GM13976 (cell line): ENCODE data around the gene PRRX2.

ENCODE experiments used
- DNase-seq: peaks from one replicate; pipeline ENCODE4 v3.0.0; 2012; ENCODE audit warnings: low spot score
- in situ Hi-C: fragments of 300-500 bp; cut with MboI; formaldehyde crosslinking; loops from one replicate; pipeline ENCODE4 v1.12.0; 2022; ENCODE audit warnings: low sequenced_read_pairs, mixed read lengths, inconsistent platforms; ENCODE audit not compliant: unreplicated experiment
- TF ChIP-seq, protein P1 (sequence below): IDR thresholded peaks from 2 replicates; pipeline ENCODE4 v1.5.1; 2012; ENCODE audit warnings: borderline replicate concordance, mild to moderate bottlenecking; ENCODE audit not compliant: insufficient read depth; ENCODE audit errors: extremely low read depth, missing control alignments, control extremely low read depth

PRRX2 gene

DNA sequence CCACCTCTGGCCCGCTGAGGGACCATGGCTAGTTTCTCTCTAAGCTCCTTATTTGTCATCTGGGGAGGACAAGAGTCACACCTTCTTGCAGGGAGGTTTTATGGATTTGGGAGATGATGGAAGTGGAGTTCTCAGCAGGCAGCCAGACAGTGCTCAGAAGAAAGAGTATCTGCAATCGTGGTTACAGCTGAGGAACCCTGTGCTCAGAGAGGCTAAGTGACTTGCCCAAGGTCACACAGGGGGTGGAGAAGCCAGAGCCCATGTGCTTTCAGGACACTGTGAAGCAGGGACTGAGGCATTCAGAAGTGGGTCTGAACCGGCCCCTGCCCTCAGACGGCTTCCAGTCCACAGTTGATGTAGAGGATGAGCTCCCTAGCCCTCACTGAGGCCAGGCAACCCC, 10.8 kb downstream of the PRRX2 start:
- TF ChIP-seq, protein P1, sequence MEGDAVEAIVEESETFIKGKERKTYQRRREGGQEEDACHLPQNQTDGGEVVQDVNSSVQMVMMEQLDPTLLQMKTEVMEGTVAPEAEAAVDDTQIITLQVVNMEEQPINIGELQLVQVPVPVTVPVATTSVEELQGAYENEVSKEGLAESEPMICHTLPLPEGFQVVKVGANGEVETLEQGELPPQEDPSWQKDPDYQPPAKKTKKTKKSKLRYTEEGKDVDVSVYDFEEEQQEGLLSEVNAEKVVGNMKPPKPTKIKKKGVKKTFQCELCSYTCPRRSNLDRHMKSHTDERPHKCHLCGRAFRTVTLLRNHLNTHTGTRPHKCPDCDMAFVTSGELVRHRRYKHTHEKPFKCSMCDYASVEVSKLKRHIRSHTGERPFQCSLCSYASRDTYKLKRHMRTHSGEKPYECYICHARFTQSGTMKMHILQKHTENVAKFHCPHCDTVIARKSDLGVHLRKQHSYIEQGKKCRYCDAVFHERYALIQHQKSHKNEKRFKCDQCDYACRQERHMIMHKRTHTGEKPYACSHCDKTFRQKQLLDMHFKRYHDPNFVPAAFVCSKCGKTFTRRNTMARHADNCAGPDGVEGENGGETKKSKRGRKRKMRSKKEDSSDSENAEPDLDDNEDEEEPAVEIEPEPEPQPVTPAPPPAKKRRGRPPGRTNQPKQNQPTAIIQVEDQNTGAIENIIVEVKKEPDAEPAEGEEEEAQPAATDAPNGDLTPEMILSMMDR: no peak
- DNase-seq: no peak
- in situ Hi-C loops: no loop called here

DNA sequence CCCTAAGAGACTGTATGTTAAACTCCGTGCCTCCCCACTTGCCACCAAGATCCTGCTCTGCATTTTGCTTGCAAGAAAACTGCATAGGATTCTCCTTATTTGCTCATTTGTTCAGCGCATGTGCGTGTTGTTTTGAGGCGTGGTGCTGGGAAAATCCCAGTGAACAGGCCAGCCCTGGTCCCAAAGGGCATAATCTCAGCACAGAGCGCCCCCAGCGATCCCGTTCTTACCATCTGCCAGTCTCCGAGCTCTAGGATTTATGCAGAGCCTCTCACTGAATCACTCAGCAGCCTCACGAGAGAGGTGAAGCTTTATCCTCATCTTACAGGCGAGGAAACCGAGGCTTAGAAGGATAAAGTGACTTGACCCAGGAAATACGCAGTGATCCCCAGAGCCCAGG, 11.5 kb downstream of the PRRX2 start:
- TF ChIP-seq, protein P1: no peak
- DNase-seq: no peak
- in situ Hi-C loops: no loop called here

DNA sequence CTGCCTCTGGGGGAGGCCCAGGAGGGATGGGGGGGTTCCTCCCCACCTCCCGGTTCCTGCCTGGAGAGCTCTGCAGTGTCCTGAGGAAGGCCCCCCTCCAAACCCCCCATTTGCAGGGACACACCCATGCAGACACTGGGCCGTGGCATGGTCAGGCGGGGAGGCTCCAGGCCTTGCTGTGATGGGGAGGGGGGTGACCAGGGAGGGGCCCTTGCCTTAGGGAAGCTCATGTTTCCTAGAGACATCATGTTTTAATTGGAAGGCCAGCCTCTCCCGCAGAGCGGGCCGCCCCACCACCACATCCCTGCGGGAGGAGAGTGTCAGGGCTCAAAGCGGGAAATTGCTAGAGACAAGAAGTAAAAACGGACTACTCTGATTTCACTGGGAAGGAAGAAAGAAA, 12.0 kb downstream of the PRRX2 start:
- no peak for DNase-seq
- in situ Hi-C loops: no loop called here
- TF ChIP-seq, protein P1: no peak

DNA sequence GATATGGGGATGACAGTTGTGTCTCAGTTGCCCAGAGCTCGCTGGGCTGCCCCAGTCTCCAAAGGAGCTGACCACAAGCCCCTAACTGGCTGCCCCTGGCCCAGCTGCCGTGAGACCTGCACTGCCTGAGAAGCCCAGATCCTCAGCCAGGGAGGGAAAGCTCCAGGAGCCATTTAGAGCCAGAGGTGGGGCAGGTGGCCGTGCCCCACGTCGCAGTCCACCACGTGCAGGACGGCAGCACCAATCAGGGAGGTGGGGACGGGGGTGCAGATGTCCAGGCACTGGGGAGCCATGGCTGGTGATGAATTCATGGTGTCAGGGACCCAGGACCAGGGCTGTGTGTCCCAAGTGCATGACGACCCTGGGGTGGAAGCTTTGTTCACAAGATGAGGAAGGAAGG, 13.4 kb downstream of the PRRX2 start:
- DNase-seq: no peak
- in situ Hi-C loops: no loop called here
- TF ChIP-seq, protein P1: no peak

DNA sequence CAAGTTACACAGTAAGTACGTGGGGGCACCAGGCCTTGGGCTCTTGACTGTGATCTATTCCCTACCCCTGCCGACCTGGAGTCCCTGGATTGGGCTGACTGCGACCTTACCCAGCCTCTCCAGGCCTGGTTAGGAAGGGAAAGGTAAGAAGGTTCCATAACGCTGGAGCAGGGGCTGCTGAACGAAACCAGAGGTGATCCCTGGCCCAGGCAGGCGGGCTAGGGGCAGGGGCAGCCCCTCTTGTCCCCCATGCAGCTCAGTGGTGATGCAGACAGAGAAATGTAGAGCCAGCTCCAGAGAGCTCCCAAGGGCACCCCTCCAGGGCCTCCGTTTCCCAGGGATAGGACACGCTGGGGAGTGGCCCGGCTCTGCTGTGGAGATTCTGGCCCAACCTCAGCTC, 14.1 kb downstream of the PRRX2 start:
- in situ Hi-C loops: no loop called here
- TF ChIP-seq, protein P1: no peak
- no peak for DNase-seq

DNA sequence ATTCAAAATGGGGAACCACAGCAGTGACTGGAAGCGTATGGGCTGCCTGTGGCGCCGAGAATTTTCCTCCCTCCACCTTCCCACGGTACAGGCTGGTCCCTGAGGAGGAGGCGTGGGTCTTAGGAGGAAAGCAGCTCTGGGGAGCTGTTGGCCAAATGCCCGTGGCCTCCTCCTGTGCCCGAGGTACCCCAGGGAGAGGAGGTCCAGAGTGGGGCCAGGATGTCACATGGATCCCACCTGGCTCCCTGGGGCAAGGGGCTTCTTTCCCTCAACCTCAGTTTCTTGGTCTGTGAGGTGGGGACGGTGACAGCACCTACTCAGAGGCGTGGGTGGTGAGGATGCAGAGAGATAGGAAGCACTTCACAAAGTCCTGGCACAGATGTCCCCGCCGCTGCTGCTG, 16.5 kb downstream of the PRRX2 start:
- DNase-seq: no peak
- TF ChIP-seq, protein P1: no peak
- in situ Hi-C loops: no loop called here

DNA sequence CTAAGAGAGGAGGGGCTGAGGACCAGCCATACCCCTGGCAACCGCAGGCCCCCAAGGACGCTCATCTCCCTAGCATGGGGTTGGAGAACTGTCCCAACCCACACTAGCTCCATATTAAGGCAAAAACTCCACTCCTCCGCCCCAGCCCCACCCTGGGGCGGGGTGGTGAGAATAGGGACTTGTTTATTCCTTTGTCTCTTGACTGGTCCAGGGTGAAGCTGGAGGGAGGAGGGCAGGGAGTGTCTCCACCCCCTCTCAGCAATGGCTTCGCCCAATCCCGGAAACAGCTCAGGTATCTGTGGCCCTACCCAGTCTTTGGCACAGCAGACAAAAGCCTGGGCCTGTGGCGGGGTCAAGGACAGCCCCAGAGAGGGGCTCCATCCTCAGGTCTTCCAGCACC, 16.9 kb downstream of the PRRX2 start:
- no peak for DNase-seq
- in situ Hi-C loops: no loop called here
- TF ChIP-seq, protein P1: no peak
